A673 (cell line): ENCODE results near the gene IFNAR1. TPM values are rescaled to one million over a fixed set of nuclear protein-coding genes. Genes with fewer than 3 reads are reported as not detected.

Experiments
- BruUV-seq: library from RNA; stranded (reverse); fragments of 400-500 nt; replicated peaks from 2 replicates; lab custom pipeline; 2021; lab: Mats Ljungman, UMichigan
- CTCF ChIA-PET: fragments of 300-600 bp; sonication (Branson Sonifier 250); formaldehyde crosslinking; loops from one replicate; lab custom pipeline; 2022; ENCODE audit warnings: antibody characterized with exemption; lab: Charles Lee
- POLR2A ChIA-PET: fragments of 300-600 bp; sonication (Branson Sonifier 250); formaldehyde crosslinking; loops from one replicate; lab custom pipeline; 2022; ENCODE audit warnings: antibody characterized with exemption; ENCODE audit not compliant: low non-redundant PET; lab: Charles Lee
- DNase-seq: peaks from one replicate; pipeline ENCODE4 v3.0.0-alpha.2; 2015; ENCODE audit warnings: low spot score
- H3K27ac ChIP-seq: fragments of 200-600 bp; sonication (generic); 2 replicates; pipeline ENCODE4 v1.5.1; 2016; ENCODE audit warnings: mixed run types, low read depth, mild to moderate bottlenecking, mixed read lengths, antibody characterized with exemption, low read length; ENCODE audit not compliant: poor library complexity, severe bottlenecking
- H3K27me3 ChIP-seq: fragments of 200-600 bp; sonication (generic); replicated peaks from 2 replicates; pipeline ENCODE4 v1.6.1; 2017; ENCODE audit warnings: mixed run types, low read depth, mild to moderate bottlenecking, mixed read lengths, antibody characterized with exemption, low read length; ENCODE audit not compliant: insufficient read depth, poor library complexity
- H3K36me3 ChIP-seq: fragments of 200-600 bp; sonication (generic); 2 replicates; pipeline ENCODE4 v1.6.1; 2016; ENCODE audit warnings: mixed run types, mild to moderate bottlenecking, mixed read lengths, antibody characterized with exemption, low read length; ENCODE audit not compliant: insufficient read depth, poor library complexity, severe bottlenecking
- H3K4me1 ChIP-seq: fragments of 200-600 bp; sonication (generic); 2 replicates; pipeline ENCODE4 v1.6.1; 2017; ENCODE audit warnings: mixed run types, mild to moderate bottlenecking, mixed read lengths, antibody characterized with exemption, low read length; ENCODE audit not compliant: insufficient read depth, poor library complexity, severe bottlenecking
- H3K4me3 ChIP-seq: fragments of 200-600 bp; sonication (generic); 2 replicates; pipeline ENCODE4 v1.5.1; 2016; ENCODE audit warnings: low read depth, mixed run types, mild to moderate bottlenecking, mixed read lengths, low read length; ENCODE audit not compliant: poor library complexity, severe bottlenecking
- H3K9me3 ChIP-seq: fragments of 200-600 bp; sonication (generic); 2 replicates; pipeline ENCODE4 v1.6.1; 2016; ENCODE audit warnings: mixed run types, low read depth, mild to moderate bottlenecking, mixed read lengths, antibody characterized with exemption, low read length; ENCODE audit not compliant: poor library complexity, severe bottlenecking
- CTCF ChIP-seq: fragments of 300-800, 200-600 bp; sonication (generic); conservative IDR thresholded peaks from 2 replicates; pipeline ENCODE4 v1.5.1; 2017; ENCODE audit warnings: low read depth, mild to moderate bottlenecking, antibody characterized with exemption, low read length, moderate library complexity, mixed read lengths
- EZH2 ChIP-seq: fragments of 200-600 bp; sonication (generic); IDR thresholded peaks from 2 replicates; pipeline ENCODE4 v1.6.1; 2017; ENCODE audit warnings: borderline replicate concordance, low read depth, mild to moderate bottlenecking, mixed read lengths, antibody characterized with exemption, low read length; ENCODE audit not compliant: poor library complexity, severe bottlenecking
- intact Hi-C: fragments of 100-400 bp; cut with micrococcal nuclease; formaldehyde crosslinking; loops from one replicate; pipeline ENCODE4 v1.10.0; 2022; ENCODE audit not compliant: unreplicated experiment
- total RNA-seq: library from RNA; stranded (reverse); gene quantifications from 2 replicates; pipeline ENCODE4 v1.2.3, GENCODE V29; 2021

Gene IFNAR1
- total RNA-seq, 1 experiment from 2014 or later = 38.1 TPM

- no peak for TF ChIP-seq CTCF
- no peak for TF ChIP-seq EZH2
- BruUV-seq = no TSS peak
- Histone ChIP-seq H3K4me1 (no peaks in the 10 kb centered on the region), H3K27ac (no peak overlapping the region), H3K36me3 (no peaks in the 10 kb centered on the region), H3K4me3 (no peak overlapping the region), H3K9me3 (peaks cover 16% of the 10 kb centered on the region), H3K27me3 (no peaks in the 10 kb centered on the region)
- intact Hi-C loops = no loop called here
- ChIA-PET POLR2A (no interaction called here), CTCF (no interaction called here)
- DNase-seq = no peak
Observed at GRCh38 chr21:33367309-33367973, 42.7 kb downstream of the IFNAR1 start.

- intact Hi-C loops = no loop called here
- Histone ChIP-seq H3K9me3 (peaks cover 16% of the 10 kb centered on the region), H3K4me3 (no peak overlapping the region), H3K36me3 (no peaks in the 10 kb centered on the region), H3K4me1 (no peaks in the 10 kb centered on the region), H3K27ac (no peak overlapping the region), H3K27me3 (no peaks in the 10 kb centered on the region)
- no peak for TF ChIP-seq EZH2
- TF ChIP-seq CTCF = no peak
- no TSS peak for BruUV-seq
- ChIA-PET CTCF (interaction anchor here (0.7 kb wide), 1 partner anchor 168 kb away, joined by 3 read pairs; no protein-coding TSS in a partner anchor), POLR2A (no interaction called here)
- DNase-seq = no peak
Observed at GRCh38 chr21:33368124-33368523, 43.4 kb downstream of the IFNAR1 start.

- Histone ChIP-seq H3K36me3 (no peaks in the 10 kb centered on the region), H3K9me3 (peaks cover 16% of the 10 kb centered on the region), H3K27ac (no peak overlapping the region), H3K4me1 (no peaks in the 10 kb centered on the region), H3K27me3 (no peaks in the 10 kb centered on the region), H3K4me3 (no peak overlapping the region)
- POLR2A ChIA-PET = no interaction called here
- no peak for DNase-seq
- intact Hi-C loops = no loop called here
- TF ChIP-seq CTCF (no peak), EZH2 (no peak)
- BruUV-seq = no TSS peak
- CTCF ChIA-PET = interaction anchor here (0.7 kb wide), 2 partner anchors 169 to 1331 kb away, joined by 3 to 4 read pairs; no protein-coding TSS in a partner anchor
Observed at GRCh38 chr21:33368576-33368975, 43.8 kb downstream of the IFNAR1 start.
